Prostate gland (tissue), 2 donors: ENCODE data around the gene PRKCQ.

Experiments used
- CTCF ChIP-seq, 4 experiments: fragments of 200-600 bp in 2 of 4; fragments of 450-650 bp in 2 of 4; sonication (generic) in 2 of 4; IDR thresholded peaks; 1 replicate in 3 of 4; 2 replicates in 1 of 4; pipeline ENCODE4 v1.5.1; 2016 to 2019; ENCODE audit warnings: antibody characterized with exemption in 4 of 4, mild to moderate bottlenecking in 2 of 4, moderate library complexity in 2 of 4
- POLR2A ChIP-seq: fragments of 450-650 bp; IDR thresholded peaks from one replicate; pipeline ENCODE4 v1.6.1; 2016; ENCODE audit warnings: antibody characterized with exemption, mild to moderate bottlenecking
- POLR2AphosphoS5 ChIP-seq: sonication (generic); formaldehyde crosslinking; IDR thresholded peaks from one replicate; pipeline ENCODE4 v1.6.1; 2017; ENCODE audit warnings: antibody characterized with exemption

- TF ChIP-seq CTCF (IDR thresholded peaks at IDR 0.05), result no peak
- TF ChIP-seq POLR2AphosphoS5, result no peak
- no peak for TF ChIP-seq POLR2A
These were observed 191.7 kb downstream of the PRKCQ start for GRCh38 chr10:6388261-6388893.
